ENCODE data around the gene RASGRP2.

- TF ChIP-seq CTCF (IDR thresholded peaks at IDR 0.05) (no peak), POLR2AphosphoS5 (IDR thresholded peaks at IDR 0.05) (no peak), POLR2A (IDR thresholded peaks at IDR 0.05) (no peak)
Measured at GRCh38 chr11:64790205-64791095, 46.5 kb upstream of the RASGRP2 start.
